Astrocyte (in vitro differentiated cells and primary cell): Measurements from ENCODE around the gene ARHGEF2. TPM values are rescaled to one million over a fixed set of nuclear protein-coding genes. Genes with fewer than 3 reads are reported as not detected.
A peak's percentile ranks its signal among the peaks of the same experiment; 100 is the strongest.

Experiments used
- DNase-seq: peaks from one replicate; pipeline ENCODE4 v3.0.0-alpha.2; 2010; ENCODE audit warnings: low read depth
- FAIRE-seq: peaks from 2 replicates; lab custom pipeline; 2011; peaks lifted over from hg19 to GRCh38; lab: Jason Lieb, UNC
- H2AFZ ChIP-seq: 2 replicates; pipeline ENCODE4 v1.6.0; 2012; ENCODE audit warnings: low read depth, low read length, inconsistent platforms
- H3K27ac ChIP-seq: 2 replicates; pipeline ENCODE4 v1.5.1; 2011; ENCODE audit warnings: low read depth, low read length, inconsistent platforms
- H3K27me3 ChIP-seq: 2 replicates; pipeline ENCODE4 v1.6.0; 2011; ENCODE audit warnings: low read length, inconsistent platforms; ENCODE audit not compliant: insufficient read depth
- H3K36me3 ChIP-seq: 2 replicates; pipeline ENCODE4 v1.5.1; 2011; ENCODE audit warnings: low read length, inconsistent platforms; ENCODE audit not compliant: insufficient read depth
- H3K4me1 ChIP-seq: 2 replicates; pipeline ENCODE4 v1.5.1; 2011; ENCODE audit warnings: low read length, inconsistent platforms; ENCODE audit not compliant: insufficient read depth
- H3K4me2 ChIP-seq: 2 replicates; pipeline ENCODE4 v1.6.0; 2012; ENCODE audit warnings: low read length, inconsistent platforms
- H3K4me3 ChIP-seq: 2 replicates; pipeline ENCODE4 v1.5.1; 2011; ENCODE audit warnings: low read depth, mild to moderate bottlenecking, low read length, inconsistent platforms; ENCODE audit not compliant: insufficient read depth
- H3K79me2 ChIP-seq: 2 replicates; pipeline ENCODE4 v1.6.0; 2012; ENCODE audit warnings: mild to moderate bottlenecking, low read length, inconsistent platforms; ENCODE audit not compliant: insufficient read depth
- H3K9ac ChIP-seq: 2 replicates; pipeline ENCODE4 v1.6.0; 2012; ENCODE audit warnings: mild to moderate bottlenecking, low read length, inconsistent platforms
- H3K9me3 ChIP-seq: 2 replicates; pipeline ENCODE4 v1.5.1; 2012; ENCODE audit warnings: low read depth, mild to moderate bottlenecking, low read length, inconsistent platforms; ENCODE audit not compliant: insufficient read depth
- H4K20me1 ChIP-seq: 2 replicates; pipeline ENCODE4 v1.6.0; 2012; ENCODE audit warnings: low read length, inconsistent platforms; ENCODE audit not compliant: insufficient read depth
- H3K27ac Mint-ChIP-seq: one replicate; pipeline ENCODE4 v1.8.0; 2021; ENCODE audit warnings: mild to moderate bottlenecking, mixed read lengths; ENCODE audit not compliant: unreplicated experiment
- H3K27me3 Mint-ChIP-seq: one replicate; pipeline ENCODE4 v1.8.0; 2021; ENCODE audit warnings: low read depth, mixed read lengths; ENCODE audit not compliant: unreplicated experiment
- H3K36me3 Mint-ChIP-seq: one replicate; pipeline ENCODE4 v1.8.0; 2021; ENCODE audit warnings: low read depth, mixed read lengths; ENCODE audit not compliant: unreplicated experiment
- H3K4me1 Mint-ChIP-seq: one replicate; pipeline ENCODE4 v1.8.0; 2021; ENCODE audit warnings: low read depth, mixed read lengths; ENCODE audit not compliant: unreplicated experiment
- H3K4me3 Mint-ChIP-seq: one replicate; pipeline ENCODE4 v1.8.0; 2021; ENCODE audit warnings: mild to moderate bottlenecking, moderate library complexity, mixed read lengths; ENCODE audit not compliant: unreplicated experiment
- H3K9me3 Mint-ChIP-seq: one replicate; pipeline ENCODE4 v1.8.0; 2021; ENCODE audit warnings: mild to moderate bottlenecking, mixed read lengths; ENCODE audit not compliant: unreplicated experiment
- EZH2 ChIP-seq: IDR thresholded peaks from 2 replicates; pipeline ENCODE4 v1.6.1; 2012; ENCODE audit warnings: mild to moderate bottlenecking, low read length, inconsistent platforms; ENCODE audit not compliant: insufficient read depth
- total RNA-seq: library from RNA; stranded (reverse); gene quantifications from 2 replicates; pipeline ENCODE4 v1.2.1, GENCODE V29; 2021
- TF ChIP-seq, protein P1 (sequence below): IDR thresholded peaks from 2 replicates; pipeline ENCODE4 v1.5.1; 2011; ENCODE audit warnings: low read depth, mild to moderate bottlenecking, inconsistent platforms, low read length, moderate library complexity; ENCODE audit not compliant: insufficient read depth

Gene ARHGEF2
- total RNA-seq, 1 donor from 2014 or later: 99.3 TPM

DNA sequence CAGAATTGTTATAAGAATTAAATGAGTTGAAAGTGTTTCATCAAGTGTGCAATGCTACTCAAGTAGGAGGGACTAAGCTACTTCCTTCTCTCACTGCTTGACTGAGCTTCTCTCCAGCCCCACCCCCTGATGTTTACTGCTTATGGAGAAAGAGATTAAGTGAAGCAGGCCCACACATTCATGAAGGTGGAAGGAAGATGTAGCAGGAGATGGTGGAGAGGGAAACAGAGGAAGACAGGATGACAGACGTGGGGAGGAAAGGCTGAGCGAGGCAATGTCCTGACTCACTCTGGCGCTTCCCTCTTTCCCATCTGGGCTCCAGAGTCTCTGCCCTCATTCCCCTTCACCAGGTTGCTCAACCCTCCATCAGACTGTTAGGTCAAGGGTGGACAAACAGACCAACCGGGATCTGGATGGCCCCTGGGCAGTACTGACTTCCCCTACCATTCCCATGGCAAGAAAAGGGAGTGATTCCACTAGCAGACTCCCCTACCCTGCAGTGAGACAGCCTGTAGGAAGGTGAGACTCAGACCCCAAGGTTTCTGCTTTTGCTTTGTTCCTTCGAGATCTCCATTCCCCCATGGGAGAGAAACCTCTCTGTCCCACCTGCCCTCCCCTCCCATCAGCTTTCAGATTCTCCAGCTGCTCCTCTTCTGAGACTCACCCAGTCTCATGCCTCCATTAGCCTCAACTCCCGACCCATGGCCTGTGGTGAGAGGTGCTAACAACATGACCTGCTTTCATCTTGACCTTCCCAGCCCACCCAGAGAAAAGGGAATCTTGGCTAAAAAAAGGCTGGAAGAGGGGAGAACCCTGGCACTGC lies 3.1 kb upstream of the ARHGEF2 start:
- FAIRE-seq (no peak), DNase-seq (peak; percentile 68)
- Mint-ChIP-seq H3K27ac (peak overlapping the region; percentile 82), H3K36me3 (peaks cover 4% of the 10 kb centered on the region), H3K9me3 (no peaks in the 10 kb centered on the region), H3K27me3 (no peaks in the 10 kb centered on the region), H3K4me3 (peak overlapping the region; percentile 95), H3K4me1 (peaks cover 45% of the 10 kb centered on the region)
- peaks cover 13% of the 10 kb centered on the region for H4K20me1 ChIP-seq
- peak overlapping the region; percentile 41 for H3K4me3 ChIP-seq
- H3K9me3 ChIP-seq: no peaks in the 10 kb centered on the region
- H3K4me1 ChIP-seq: peaks cover 64% of the 10 kb centered on the region
- H2AFZ ChIP-seq: peak overlapping the region; percentile 23
- H3K4me2 ChIP-seq: peak overlapping the region; percentile 96
- peak overlapping the region; percentile 69 for H3K9ac ChIP-seq
- H3K79me2 ChIP-seq: peaks cover 58% of the 10 kb centered on the region
- TF ChIP-seq, protein P1, sequence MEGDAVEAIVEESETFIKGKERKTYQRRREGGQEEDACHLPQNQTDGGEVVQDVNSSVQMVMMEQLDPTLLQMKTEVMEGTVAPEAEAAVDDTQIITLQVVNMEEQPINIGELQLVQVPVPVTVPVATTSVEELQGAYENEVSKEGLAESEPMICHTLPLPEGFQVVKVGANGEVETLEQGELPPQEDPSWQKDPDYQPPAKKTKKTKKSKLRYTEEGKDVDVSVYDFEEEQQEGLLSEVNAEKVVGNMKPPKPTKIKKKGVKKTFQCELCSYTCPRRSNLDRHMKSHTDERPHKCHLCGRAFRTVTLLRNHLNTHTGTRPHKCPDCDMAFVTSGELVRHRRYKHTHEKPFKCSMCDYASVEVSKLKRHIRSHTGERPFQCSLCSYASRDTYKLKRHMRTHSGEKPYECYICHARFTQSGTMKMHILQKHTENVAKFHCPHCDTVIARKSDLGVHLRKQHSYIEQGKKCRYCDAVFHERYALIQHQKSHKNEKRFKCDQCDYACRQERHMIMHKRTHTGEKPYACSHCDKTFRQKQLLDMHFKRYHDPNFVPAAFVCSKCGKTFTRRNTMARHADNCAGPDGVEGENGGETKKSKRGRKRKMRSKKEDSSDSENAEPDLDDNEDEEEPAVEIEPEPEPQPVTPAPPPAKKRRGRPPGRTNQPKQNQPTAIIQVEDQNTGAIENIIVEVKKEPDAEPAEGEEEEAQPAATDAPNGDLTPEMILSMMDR: no peak
- no peak for TF ChIP-seq EZH2
- no peaks in the 10 kb centered on the region for H3K36me3 ChIP-seq
- H3K27ac ChIP-seq: peak overlapping the region; percentile 92
- no peaks in the 10 kb centered on the region for H3K27me3 ChIP-seq

GRCh38 chr1:155979597-155980343 lies 1.4 kb upstream of the ARHGEF2 start:
- peak overlapping the region; percentile 81 for H3K4me3 ChIP-seq
- H3K27me3 ChIP-seq: no peaks in the 10 kb centered on the region
- H3K79me2 ChIP-seq: peaks cover 75% of the 10 kb centered on the region
- Mint-ChIP-seq H3K27ac (peak overlapping the region; percentile 90), H3K4me1 (peaks cover 56% of the 10 kb centered on the region), H3K9me3 (no peaks in the 10 kb centered on the region), H3K4me3 (peak overlapping the region; percentile 95), H3K36me3 (peaks cover 4% of the 10 kb centered on the region), H3K27me3 (no peaks in the 10 kb centered on the region)
- DNase-seq (no peak), FAIRE-seq (no peak)
- H3K36me3 ChIP-seq: no peaks in the 10 kb centered on the region
- peak overlapping the region; percentile 93 for H3K27ac ChIP-seq
- H4K20me1 ChIP-seq: peaks cover 30% of the 10 kb centered on the region
- TF ChIP-seq EZH2: no peak
- TF ChIP-seq, protein P1: no peak
- H2AFZ ChIP-seq: no peak overlapping the region
- H3K4me1 ChIP-seq: peaks cover 80% of the 10 kb centered on the region
- peak overlapping the region; percentile 96 for H3K4me2 ChIP-seq
- no peaks in the 10 kb centered on the region for H3K9me3 ChIP-seq
- H3K9ac ChIP-seq: peak overlapping the region; percentile 94
